DMS153 treated with DMSO at 0.1 percent for 48 hours (cell line): ENCODE data around the gene OSBPL8.

Experiments used
- DNase-seq: peaks from one replicate; lab custom pipeline; 2025; ENCODE audit not compliant: unreplicated experiment; lab: John Stamatoyannopoulos, UW

The OSBPL8 gene

GRCh38 chr12:76555797-76556196 is 3.8 kb downstream of the OSBPL8 start:
- no peak for DNase-seq

DNA sequence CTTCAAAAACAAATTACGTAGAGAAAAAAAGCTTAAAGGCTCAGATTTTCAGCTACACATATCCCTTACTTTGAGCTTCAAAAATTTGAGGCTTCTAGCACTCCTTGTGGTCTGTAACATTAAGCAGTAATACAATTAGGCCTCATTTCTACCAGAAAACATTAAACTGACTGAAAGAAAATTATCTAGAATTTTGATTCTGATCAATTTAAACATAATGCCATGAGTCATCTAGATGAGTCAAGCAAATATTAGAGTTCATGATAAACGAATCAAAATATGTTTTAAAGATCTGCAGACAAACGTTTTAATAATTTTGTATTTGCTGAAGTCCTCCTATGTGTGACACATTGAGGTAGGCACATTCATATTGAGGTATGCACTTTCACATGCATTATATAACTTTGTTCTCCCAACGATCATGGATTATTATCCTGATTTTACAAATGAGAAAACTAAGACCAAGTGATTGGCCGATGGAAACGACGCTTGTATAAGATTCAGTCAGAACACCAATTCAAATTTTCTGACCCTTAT is 4.3 kb downstream of the OSBPL8 start:
- no peak for DNase-seq

GRCh38 chr12:76554405-76555230 is 5.0 kb downstream of the OSBPL8 start:
- DNase-seq = no peak

DNA sequence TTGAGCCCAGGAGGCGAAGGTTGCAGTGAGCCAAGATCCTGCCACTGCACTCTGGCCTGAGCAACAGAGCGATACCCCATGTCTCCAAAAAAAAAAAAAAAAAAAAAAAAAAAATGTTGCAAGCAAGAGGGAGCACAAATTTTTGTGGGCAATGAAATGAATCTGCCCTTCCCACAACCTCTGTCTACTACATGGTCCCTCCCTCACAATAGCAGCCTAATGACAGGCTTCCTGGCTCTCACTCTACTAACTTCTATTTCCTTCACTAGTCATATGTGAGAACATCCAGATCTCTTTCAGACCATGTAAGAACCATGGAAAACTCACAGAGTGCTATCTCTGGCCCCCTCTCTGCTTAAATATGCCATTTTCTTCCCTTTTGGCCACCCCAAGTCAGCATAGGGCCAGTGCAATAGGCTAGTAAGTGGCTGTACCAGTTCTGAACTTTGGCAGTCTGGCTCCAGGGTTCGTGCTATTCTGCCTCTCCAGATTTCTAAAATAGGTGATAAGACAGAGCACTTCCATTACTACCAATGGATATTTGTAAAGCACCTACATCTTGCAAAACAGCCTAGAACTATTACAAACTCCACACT is 7.1 kb downstream of the OSBPL8 start:
- no peak for DNase-seq

DNA sequence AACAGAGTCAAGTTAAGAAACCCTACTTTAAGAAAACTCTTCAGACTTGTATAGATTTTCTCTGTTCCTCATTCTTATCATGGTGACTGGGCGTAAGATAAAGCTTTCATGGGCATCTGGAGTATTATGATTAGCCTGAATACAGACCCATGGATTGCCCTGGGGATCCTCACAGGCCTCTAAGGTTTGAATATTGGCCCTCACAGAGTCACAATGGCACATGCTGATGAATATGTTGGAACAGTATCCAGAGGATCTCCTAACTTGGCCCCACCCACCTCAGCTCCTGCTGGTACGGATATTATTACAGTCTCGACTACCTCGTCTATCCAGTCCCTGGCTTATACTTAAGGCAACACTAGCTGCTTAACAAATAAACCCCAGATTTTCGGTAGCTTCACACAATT is 8.1 kb downstream of the OSBPL8 start:
- DNase-seq = no peak

GRCh38 chr12:76549131-76549530 is 10.4 kb downstream of the OSBPL8 start:
- no peak for DNase-seq

DNA sequence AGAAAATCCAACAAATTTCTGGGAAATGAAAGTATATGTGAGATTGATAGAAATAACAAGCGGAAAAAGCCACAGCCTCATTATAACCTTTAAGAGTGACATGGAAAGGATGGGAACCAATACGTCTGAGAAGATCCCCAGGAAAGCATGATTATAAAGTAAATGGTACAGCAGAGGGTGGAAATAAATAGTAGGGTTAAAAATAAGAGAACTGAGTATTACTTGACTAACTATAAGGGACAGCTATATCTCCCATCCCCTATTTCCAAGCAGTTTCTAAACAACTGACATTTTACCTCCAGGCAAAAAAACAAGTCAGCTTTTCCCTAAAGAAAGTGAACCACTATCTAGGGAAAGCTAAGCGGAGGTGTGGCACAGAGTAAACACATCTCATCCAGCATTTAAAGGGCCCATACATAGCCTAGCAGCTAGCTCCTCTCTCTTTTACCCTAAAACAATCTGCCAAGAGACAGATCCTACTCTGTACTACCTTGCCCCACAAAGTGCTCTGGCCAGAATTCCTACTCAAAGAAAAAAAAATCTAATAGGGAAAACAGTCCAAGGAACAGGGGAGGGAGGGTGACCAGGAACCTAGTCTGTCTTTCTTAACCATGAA is 11.2 kb downstream of the OSBPL8 start:
- no peak for DNase-seq

DNA sequence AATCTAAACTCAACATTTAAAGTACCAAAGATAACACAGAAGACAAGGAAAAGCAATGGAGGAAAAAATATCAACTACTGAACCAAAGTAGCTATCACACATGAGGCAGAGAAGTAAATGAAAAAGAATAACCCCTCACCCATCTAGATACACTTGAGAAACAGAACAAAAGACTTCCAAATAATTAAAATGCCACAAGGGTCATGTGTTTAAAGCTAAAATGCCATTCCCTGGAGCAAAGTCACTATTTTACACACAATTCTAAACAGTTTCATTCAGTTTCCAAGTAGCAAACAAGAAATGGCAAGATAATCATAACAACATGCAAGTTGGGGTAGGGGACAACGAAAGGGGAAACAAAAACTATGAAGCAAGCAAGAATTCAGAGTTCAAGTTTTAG is 12.0 kb downstream of the OSBPL8 start:
- DNase-seq = no peak

DNA sequence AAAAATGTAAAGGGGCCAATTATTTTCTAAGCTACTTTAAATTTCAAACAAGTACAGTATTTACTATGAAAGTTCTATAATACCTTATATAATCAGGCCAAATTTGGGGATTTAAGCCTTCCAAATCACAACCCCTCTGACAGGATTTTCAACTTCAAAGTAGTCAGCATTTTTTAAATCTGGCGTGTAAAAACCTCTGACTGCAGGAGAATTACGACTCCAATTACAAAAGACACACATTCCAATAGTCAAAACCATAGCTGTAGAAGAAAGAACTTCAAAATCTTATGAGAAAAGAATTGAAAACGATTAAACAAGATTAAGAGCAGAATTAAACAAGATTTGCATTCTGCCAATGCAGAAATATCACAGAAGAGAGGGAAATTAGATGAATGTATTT is 12.7 kb downstream of the OSBPL8 start:
- no peak for DNase-seq

DNA sequence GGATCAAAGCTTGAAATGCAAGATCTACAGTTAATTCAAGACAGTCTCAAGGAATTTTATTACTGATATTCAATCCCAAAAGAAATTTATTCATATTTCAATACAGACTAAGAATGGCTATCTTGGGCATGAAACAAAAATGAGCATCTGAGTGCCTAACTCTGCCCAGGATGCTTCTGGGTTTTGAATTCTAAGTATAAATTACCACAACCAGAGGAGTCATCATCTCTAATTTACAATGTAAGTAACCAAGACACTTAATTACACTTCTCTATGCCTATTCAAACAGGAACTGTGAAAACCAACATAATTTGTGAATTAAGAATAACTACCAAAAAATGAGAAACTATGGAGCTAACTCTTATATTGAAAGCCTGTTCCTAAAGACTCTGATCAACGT is 14.1 kb downstream of the OSBPL8 start:
- DNase-seq = no peak

GRCh38 chr12:76544601-76545261 is 14.8 kb downstream of the OSBPL8 start:
- no peak for DNase-seq

DNA sequence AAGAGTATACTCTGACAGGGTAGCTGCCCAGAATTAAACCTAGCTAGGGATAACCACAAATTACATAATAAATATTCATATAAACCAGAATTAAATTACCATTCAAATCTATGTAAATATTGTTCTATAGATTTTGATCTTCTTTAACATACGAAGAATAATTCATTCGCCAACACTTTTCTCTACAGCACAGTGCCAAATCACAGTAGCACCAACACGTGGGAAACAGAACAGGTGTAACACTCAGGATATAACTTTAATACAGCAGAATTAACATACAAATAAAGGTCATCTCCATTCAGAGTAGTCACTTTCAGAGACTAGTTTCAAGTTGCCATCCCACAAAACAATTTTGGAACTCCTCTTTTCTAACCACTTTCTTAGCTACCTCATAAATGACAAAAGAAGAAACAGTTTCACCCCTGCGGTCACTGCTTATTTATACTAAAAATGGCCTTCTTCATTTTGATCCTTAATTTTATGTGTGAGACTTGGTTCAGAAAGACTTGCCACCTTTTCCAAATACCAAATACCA is 15.7 kb downstream of the OSBPL8 start:
- no peak for DNase-seq

GRCh38 chr12:76542908-76543307 is 16.7 kb downstream of the OSBPL8 start:
- DNase-seq = no peak

DNA sequence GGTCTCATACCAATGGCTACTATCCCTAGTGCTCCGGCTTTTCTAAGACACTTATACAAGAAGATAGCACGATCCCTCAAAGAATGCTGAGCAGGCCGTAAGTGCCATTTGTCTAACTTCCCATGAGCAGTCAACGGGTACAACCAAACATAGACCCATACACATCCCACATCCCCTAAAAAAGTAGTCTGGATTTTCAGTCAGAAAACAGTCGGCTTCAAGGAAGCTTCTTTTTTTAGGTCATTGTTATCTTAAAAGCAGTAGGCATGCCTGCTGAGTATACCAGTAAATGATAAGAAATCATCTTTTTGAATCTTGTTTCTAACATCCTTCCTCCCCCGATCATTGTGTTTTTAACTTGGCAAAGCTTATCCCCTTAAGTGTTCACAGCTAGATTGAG is 19.8 kb downstream of the OSBPL8 start:
- DNase-seq = no peak

DNA sequence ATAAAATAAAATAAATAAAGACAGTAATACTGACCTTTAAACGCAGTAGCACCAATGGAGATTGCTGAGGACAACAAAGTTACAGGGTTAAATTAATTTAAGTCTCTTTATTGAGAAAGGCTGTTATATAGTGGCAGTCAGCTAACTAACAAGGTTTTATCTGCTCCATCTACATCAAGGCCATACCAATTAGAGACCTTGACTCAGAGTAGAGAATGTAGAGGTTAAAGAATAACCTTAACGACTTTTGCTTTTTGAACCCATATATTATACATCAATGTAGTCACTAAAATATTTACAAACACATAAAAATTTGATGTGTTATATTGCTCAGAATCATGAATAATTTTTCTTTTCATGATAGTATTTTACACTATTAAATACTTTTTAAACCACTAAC is 21.6 kb downstream of the OSBPL8 start:
- DNase-seq = no peak

- no peak for DNase-seq
These were observed 23.0 kb downstream of the OSBPL8 start for GRCh38 chr12:76536546-76536945.

DNA sequence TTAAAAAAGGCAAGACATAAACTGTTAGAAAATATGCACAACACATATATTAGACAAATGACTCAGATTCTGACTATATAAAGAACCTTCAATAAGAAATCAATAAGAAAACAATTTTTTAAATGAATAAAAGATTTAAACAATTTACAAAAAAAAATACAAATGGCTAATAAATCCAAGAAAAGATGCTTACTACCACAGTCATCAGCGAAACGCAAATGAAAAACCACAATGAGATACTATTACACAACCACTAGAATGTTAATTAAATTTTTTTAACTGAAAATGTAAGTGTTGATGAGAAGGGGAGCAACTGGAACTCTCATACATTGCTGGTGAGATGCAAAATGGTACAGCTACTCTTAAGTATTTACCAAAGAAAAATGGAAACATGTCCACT is 24.4 kb downstream of the OSBPL8 start:
- DNase-seq = no peak

DNA sequence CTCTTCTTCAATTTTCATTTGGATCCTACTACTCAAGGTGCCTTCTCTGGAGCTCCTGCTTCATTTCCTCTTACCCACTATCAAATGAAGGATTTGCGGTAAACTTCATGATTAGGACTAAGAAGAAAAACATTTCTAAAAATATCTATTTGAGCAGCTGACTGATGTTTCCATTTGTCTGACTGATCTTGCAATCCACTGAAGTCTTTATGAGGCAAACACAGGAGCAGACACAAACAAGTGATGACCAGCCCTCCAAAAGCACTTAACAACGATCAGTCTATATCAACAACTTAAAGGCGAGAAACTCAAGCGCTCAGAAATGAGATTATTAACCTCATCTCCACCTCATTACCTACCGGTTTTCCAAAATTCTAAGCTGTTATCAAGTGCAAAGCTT is 26.2 kb downstream of the OSBPL8 start:
- no peak for DNase-seq

GRCh38 chr12:76532520-76532919 is 27.1 kb downstream of the OSBPL8 start:
- DNase-seq = no peak

DNA sequence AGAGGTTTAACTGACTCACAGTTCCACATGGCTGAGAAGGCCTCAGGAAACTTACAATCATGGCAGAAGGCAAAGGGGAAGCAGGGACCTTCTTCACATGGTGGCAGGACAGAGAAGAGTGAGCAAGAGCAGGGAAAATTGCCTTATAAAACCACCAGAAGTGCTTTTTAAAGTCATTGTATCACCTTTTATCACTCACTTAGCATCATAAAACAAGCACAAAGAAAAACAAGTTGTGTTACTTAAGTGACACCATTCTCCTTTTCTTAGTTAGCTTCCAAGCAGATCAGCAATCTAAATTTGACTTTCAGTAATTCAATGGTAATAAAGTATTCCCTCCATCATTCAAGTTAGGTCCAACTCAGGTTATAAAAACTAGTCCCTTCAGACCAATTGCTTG is 28.5 kb downstream of the OSBPL8 start:
- DNase-seq = no peak

GRCh38 chr12:76530516-76530915 is 29.1 kb downstream of the OSBPL8 start:
- no peak for DNase-seq
